Measurements from ENCODE around the gene ZG16. TPM values are rescaled to one million over a fixed set of nuclear protein-coding genes. Genes with fewer than 3 reads are reported as not detected.
"Not testable (repeated sequence)": the region's sequence is repeated elsewhere in the genome, so short reads cannot be mapped to it uniquely, and the experiment has no call there.

ZG16 gene
- total and polyA plus RNA-seq, 2 experiments from 2014 or later: not detected

- Histone ChIP-seq H3K9me3 (ENCODE audit: low read depth) (no peaks in the 10 kb centered on the region), H3K4me1 (ENCODE audit: low read depth) (no peaks in the 10 kb centered on the region), H3K36me3 (no peaks in the 10 kb centered on the region), H3K27ac (no peak overlapping the region), H3K4me3 (no peak overlapping the region), H3K27me3 (no peaks in the 10 kb centered on the region)
- TF ChIP-seq CTCF (IDR thresholded peaks at IDR 0.05; ENCODE audit: low read depth, low read length): no peak
- no peak for DNase-seq (ENCODE audit: low read depth in 1 of 2, low spot score in 1 of 2)
Measured at GRCh38 chr16:29779474-29779873, 1.4 kb downstream of the ZG16 start.

GRCh38 chr16:29783094-29783953 is 5.3 kb downstream of the ZG16 start:
- not testable (repeated sequence) for H3K9me3 ChIP-seq (ENCODE audit: low read depth); DNase-seq (ENCODE audit: low read depth in 1 of 2, low spot score in 1 of 2); H3K36me3 ChIP-seq; H3K4me3 ChIP-seq; H3K4me1 ChIP-seq (ENCODE audit: low read depth); H3K27ac ChIP-seq; H3K27me3 ChIP-seq

GRCh38 chr16:29784157-29784556 is 6.1 kb downstream of the ZG16 start:
- Histone ChIP-seq H3K4me3 (no peak overlapping the region), H3K4me1 (ENCODE audit: low read depth) (no peaks in the 10 kb centered on the region), H3K27me3 (no peaks in the 10 kb centered on the region), H3K27ac (no peak overlapping the region), H3K36me3 (no peaks in the 10 kb centered on the region), H3K9me3 (ENCODE audit: low read depth) (no peaks in the 10 kb centered on the region)
- DNase-seq (ENCODE audit: low read depth in 1 of 2, low spot score in 1 of 2): no peak
- no peak for TF ChIP-seq CTCF (IDR thresholded peaks at IDR 0.05; ENCODE audit: low read depth, low read length)

GRCh38 chr16:29784901-29785500 is 6.9 kb downstream of the ZG16 start:
- no peaks in the 10 kb centered on the region for H3K36me3 ChIP-seq
- no peaks in the 10 kb centered on the region for H3K9me3 ChIP-seq (ENCODE audit: low read depth)
- peak; percentile 61 to 85 for DNase-seq (ENCODE audit: low read depth in 1 of 2, low spot score in 1 of 2)
- no peaks in the 10 kb centered on the region for H3K27me3 ChIP-seq
- no peak overlapping the region for H3K27ac ChIP-seq
- TF ChIP-seq CTCF (IDR thresholded peaks at IDR 0.05; ENCODE audit: low read depth, low read length): peak; percentile 88
- peaks cover 3% of the 10 kb centered on the region for H3K4me1 ChIP-seq (ENCODE audit: low read depth)
- no peak overlapping the region for H3K4me3 ChIP-seq

- DNase-seq (ENCODE audit: low read depth in 1 of 2, low spot score in 1 of 2); H3K4me1 ChIP-seq (ENCODE audit: low read depth); H3K4me3 ChIP-seq; H3K27me3 ChIP-seq; H3K9me3 ChIP-seq (ENCODE audit: low read depth); H3K36me3 ChIP-seq; H3K27ac ChIP-seq: not testable (repeated sequence)
Measured at GRCh38 chr16:29787155-29787554, 9.1 kb downstream of the ZG16 start.

- Histone ChIP-seq H3K4me3 (peak overlapping the region; percentile 36), H3K4me1 (ENCODE audit: low read depth) (peaks cover 9% of the 10 kb centered on the region), H3K27ac (peak overlapping the region; percentile 87), H3K27me3 (no peaks in the 10 kb centered on the region), H3K36me3 (no peaks in the 10 kb centered on the region), H3K9me3 (ENCODE audit: low read depth) (no peaks in the 10 kb centered on the region)
- no peak for TF ChIP-seq CTCF (IDR thresholded peaks at IDR 0.05; ENCODE audit: low read depth, low read length)
- DNase-seq (ENCODE audit: low read depth in 1 of 2, low spot score in 1 of 2): no peak
Measured at GRCh38 chr16:29789775-29790182, 11.7 kb downstream of the ZG16 start.
